K562 (cell line): Measurements from ENCODE around the gene POLR2H. TPM values are rescaled to one million over a fixed set of nuclear protein-coding genes. Genes with fewer than 3 reads are reported as not detected.

Experiments
- ATAC-seq: fragments of 200-7000 bp; cut with Tn5 transposase; 3 replicates; pipeline ENCODE4 v1.9.1; 2020; ENCODE audit warnings: moderate library complexity
- BruUV-seq: library from RNA; stranded (reverse); fragments of 400-500 nt; replicated peaks from 2 replicates; lab custom pipeline; 2021; lab: Mats Ljungman, UMichigan
- CTCF ChIA-PET: fragments of 300-600 bp; formaldehyde crosslinking; extraction: SDS; loops from one replicate; lab custom pipeline; 2021; ENCODE audit warnings: low intra/inter-chr PET ratio; lab: Yijun Ruan, JAX
- POLR2A ChIA-PET: fragments of 300-600, 350-650 bp; sonication (Branson Sonifier 250); formaldehyde crosslinking; extraction: SDS; loops from one replicate; lab custom pipeline; 2021; ENCODE audit warnings: antibody characterized with exemption, inconsistent platforms; lab: Yijun Ruan, JAX
- DNase-seq, 4 experiments: peaks; one replicate each; pipeline versions ENCODE4 v3.0.0 to v3.0.0-alpha.2; 2011 to 2018; ENCODE audit warnings: low spot score in 3 of 4, mixed read lengths in 3 of 4; ENCODE audit errors: extremely low read depth in 1 of 4
- FAIRE-seq: peaks from 2 replicates; lab custom pipeline; 2011; peaks lifted over from hg19 to GRCh38; lab: Jason Lieb, UNC
- H2AFZ ChIP-seq: 2 replicates; pipeline ENCODE4 v1.6.0; 2011; ENCODE audit warnings: low read depth, low read length, control low read depth, inconsistent platforms
- H3K27ac ChIP-seq: fragments of 200-600 bp; 3 replicates; pipeline ENCODE4 v1.8.0; 2011; ENCODE audit warnings: low read depth, mild to moderate bottlenecking, control low read depth, inconsistent platforms, low read length, moderate library complexity, mixed read lengths; ENCODE audit errors: extremely low read depth
- H3K27me3 ChIP-seq, 2 experiments: fragments of 300-600 bp in 1 of 2; 2 replicates in 1 of 2; 3 replicates in 1 of 2; pipeline versions ENCODE4 v1.6.0 to v1.8.0; 2011; ENCODE audit warnings: inconsistent platforms in 2 of 2, low read length in 2 of 2, mild to moderate bottlenecking in 1 of 2, mixed read lengths in 1 of 2, moderate library complexity in 1 of 2; ENCODE audit not compliant: control insufficient read depth in 2 of 2, insufficient read depth in 2 of 2
- H3K36me3 ChIP-seq: fragments of 300-600 bp; 3 replicates; pipeline ENCODE4 v1.8.0; 2011; ENCODE audit warnings: mild to moderate bottlenecking, low read length, inconsistent platforms; ENCODE audit not compliant: control insufficient read depth, insufficient read depth
- H3K4me1 ChIP-seq, 2 experiments: fragments of 200-600 bp in 1 of 2; replicated peaks in 1 of 2; 2 replicates in 1 of 2; 3 replicates in 1 of 2; pipeline versions ENCODE4 v1.5.1 to v1.8.0; 2011; ENCODE audit warnings: inconsistent platforms in 2 of 2, low read length in 2 of 2, mild to moderate bottlenecking in 1 of 2, mixed read lengths in 1 of 2, moderate library complexity in 1 of 2; ENCODE audit not compliant: control insufficient read depth in 2 of 2, insufficient read depth in 2 of 2
- H3K4me2 ChIP-seq: 2 replicates; pipeline ENCODE4 v1.6.1; 2011; ENCODE audit warnings: low read length, control low read depth, inconsistent platforms, mixed read lengths; ENCODE audit not compliant: insufficient read depth
- H3K4me3 ChIP-seq: fragments of 200-600 bp; sonication (generic), shearing (Covaris generic); 2 replicates; pipeline ENCODE4 v1.5.1; 2016; ENCODE audit warnings: control low read depth, inconsistent platforms
- H3K79me2 ChIP-seq: fragments of 200-600 bp; 3 replicates; pipeline ENCODE4 v1.8.0; 2011; ENCODE audit warnings: low read length, inconsistent platforms; ENCODE audit not compliant: control insufficient read depth, insufficient read depth
- H3K9ac ChIP-seq, 2 experiments: 2 replicates each; pipeline versions ENCODE4 v1.6.0 to v1.6.1; 2011; ENCODE audit warnings: low read depth in 2 of 2, low read length in 2 of 2, control low read depth in 1 of 2, inconsistent platforms in 1 of 2, mild to moderate bottlenecking in 1 of 2, mixed read lengths in 1 of 2; ENCODE audit not compliant: insufficient read depth in 1 of 2
- H3K9me1 ChIP-seq: one replicate; pipeline ENCODE4 v1.6.0; 2011; ENCODE audit warnings: inconsistent platforms, mild to moderate bottlenecking, low read length, moderate library complexity; ENCODE audit not compliant: control insufficient read depth, insufficient read depth
- H3K9me3 ChIP-seq: replicated peaks from 2 replicates; pipeline ENCODE4 v1.5.1; 2011; ENCODE audit warnings: low read depth, low read length, inconsistent platforms; ENCODE audit not compliant: control insufficient read depth, insufficient read depth
- H4K20me1 ChIP-seq: replicated peaks from 2 replicates; pipeline ENCODE4 v1.6.1; 2011; ENCODE audit warnings: low read length, inconsistent platforms, mixed read lengths; ENCODE audit not compliant: control insufficient read depth, insufficient read depth
- CREB1 ChIP-seq, 2 experiments: sonication (generic) in 1 of 2; formaldehyde crosslinking in 1 of 2; IDR thresholded peaks; 2 replicates each; pipeline versions ENCODE4 v1.6.1 to v1.8.0; 2012 to 2022; ENCODE audit warnings: inconsistent platforms in 1 of 2, mild to moderate bottlenecking in 1 of 2, missing genetic modification reagents in 1 of 2, moderate library complexity in 1 of 2
- FUS ChIP-seq: fragments of 200-400 bp; formaldehyde crosslinking; optimal IDR thresholded peaks from 2 replicates; pipeline ENCODE3; 2017; ENCODE audit warnings: low read depth, low read length
- GABPB2 ChIP-seq: fragments of 250-450 bp; sonication (Bioruptor Pico); conservative IDR thresholded peaks from 2 replicates; pipeline ENCODE4 v1.5.1; 2021; ENCODE audit warnings: mild to moderate bottlenecking
- NCOA6 ChIP-seq: fragments of 450-650 bp; IDR thresholded peaks from 2 replicates; pipeline ENCODE4 v1.6.1; 2017; ENCODE audit warnings: mild to moderate bottlenecking
- POLR2G ChIP-seq: fragments of 200-400 bp; formaldehyde crosslinking; IDR thresholded peaks from 2 replicates; pipeline ENCODE4 v1.6.1; 2017; ENCODE audit warnings: low read depth, mild to moderate bottlenecking, antibody characterized with exemption, low read length, moderate library complexity
- RBM15 ChIP-seq: fragments of 200-400 bp; formaldehyde crosslinking; IDR thresholded peaks from 2 replicates; pipeline ENCODE4 v1.6.1; 2018; ENCODE audit warnings: mild to moderate bottlenecking, low read length, moderate library complexity; ENCODE audit not compliant: insufficient read depth
- SRSF9 ChIP-seq: fragments of 200-400 bp; formaldehyde crosslinking; IDR thresholded peaks from 2 replicates; pipeline ENCODE4 v1.6.1; 2017; ENCODE audit warnings: low read depth, low read length, borderline replicate concordance
- ZNF398 ChIP-seq: fragments of 250-450 bp; sonication (Bioruptor Pico); IDR thresholded peaks from 2 replicates; pipeline ENCODE4 v1.8.0; 2021; ENCODE audit warnings: moderate library complexity, mild to moderate bottlenecking, inconsistent platforms
- WGBS: fragments of 100-300 bp; shearing (Covaris generic); methylation state at CpG from one replicate; pipeline ENCODE4 v1.1.6; 2016; ENCODE audit warnings: low coverage, mixed read lengths; ENCODE audit not compliant: insufficient coverage; ENCODE audit errors: missing lambda C conversion rate; 5-methylcytosine and 5-hydroxymethylcytosine counted together
- in situ Hi-C: fragments of 300-500 bp; cut with MboI; formaldehyde crosslinking; loops from 4 replicates; pipeline ENCODE4 v1.15.0; 2018; ENCODE audit warnings: inconsistent platforms, mixed read lengths
- intact Hi-C: fragments of 100-400 bp; cut with micrococcal nuclease; formaldehyde crosslinking; loops from 2 replicates; pipeline ENCODE4 v1.14.2; 2022
- polyA plus RNA-seq, 8 experiments: library from polyadenylated mRNA; depleted of rRNA in 4 of 8; stranded (reverse) in 5 of 8; unstranded in 3 of 8; fragments of >200 nt; fragmentation: Nextera tagmentation in 2 of 8; fragmentation: Illumina TruSeq in 1 of 8; extraction: Ambion mirVana in 2 of 8; extraction: Trizol in 1 of 8; gene quantifications; 2 replicates each; pipeline versions ENCODE4 v1.2.1 to v1.2.3, GENCODE V29; 2011 to 2014; ENCODE audit warnings: inconsistent platforms in 1 of 8, missing spikeins in 1 of 8
- total RNA-seq, 7 experiments: library from RNA; depleted of rRNA in 6 of 7; stranded (reverse); fragments of >200 nt in 6 of 7; fragmentation: Illumina TruSeq in 2 of 7; extraction: Trizol in 2 of 7; gene quantifications; 2 replicates each; pipeline versions ENCODE4 v1.2.1 to v1.2.3, GENCODE V29; 2011 to 2021; ENCODE audit warnings: low replicate concordance in 1 of 7
- TF ChIP-seq, protein P1 (sequence below): sonication (generic); formaldehyde crosslinking; IDR thresholded peaks from 2 replicates; pipeline ENCODE4 v1.4.0; 2020; ENCODE audit warnings: mild to moderate bottlenecking, missing genetic modification reagents

Gene POLR2H
- total and polyA plus RNA-seq, 9 of the 15 experiments (the other 6 are each of a cell fraction or from before 2014, with no cell fraction given): 128 to 512 (median 220) TPM

- TF ChIP-seq CREB1 (IDR thresholded peaks at IDR 0.05) (no peak), CREB1 (CRISPR knock-in tag; IDR thresholded peaks at IDR 0.05) (no peak), FUS (no peak), RBM15 (no peak), NCOA6 (no peak)
- TF ChIP-seq, all 486 proteins: peak for 2
Measured at GRCh38 chr3:184341925-184342324, 19.6 kb upstream of the POLR2H start (continued).

- no peak for TF ChIP-seq SRSF9
- TF ChIP-seq, protein P1, sequence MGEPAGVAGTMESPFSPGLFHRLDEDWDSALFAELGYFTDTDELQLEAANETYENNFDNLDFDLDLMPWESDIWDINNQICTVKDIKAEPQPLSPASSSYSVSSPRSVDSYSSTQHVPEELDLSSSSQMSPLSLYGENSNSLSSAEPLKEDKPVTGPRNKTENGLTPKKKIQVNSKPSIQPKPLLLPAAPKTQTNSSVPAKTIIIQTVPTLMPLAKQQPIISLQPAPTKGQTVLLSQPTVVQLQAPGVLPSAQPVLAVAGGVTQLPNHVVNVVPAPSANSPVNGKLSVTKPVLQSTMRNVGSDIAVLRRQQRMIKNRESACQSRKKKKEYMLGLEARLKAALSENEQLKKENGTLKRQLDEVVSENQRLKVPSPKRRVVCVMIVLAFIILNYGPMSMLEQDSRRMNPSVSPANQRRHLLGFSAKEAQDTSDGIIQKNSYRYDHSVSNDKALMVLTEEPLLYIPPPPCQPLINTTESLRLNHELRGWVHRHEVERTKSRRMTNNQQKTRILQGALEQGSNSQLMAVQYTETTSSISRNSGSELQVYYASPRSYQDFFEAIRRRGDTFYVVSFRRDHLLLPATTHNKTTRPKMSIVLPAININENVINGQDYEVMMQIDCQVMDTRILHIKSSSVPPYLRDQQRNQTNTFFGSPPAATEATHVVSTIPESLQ (CRISPR knock-in tag): no peak
- TF ChIP-seq GABPB2: no peak
- peak; percentile 39; the same call in 1 of the 2 replicates for TF ChIP-seq POLR2G
- TF ChIP-seq ZNF398: no peak
- TF ChIP-seq, all 486 proteins: peak for 1
- Histone ChIP-seq H3K9me3 (no peaks in the 10 kb centered on the region), H3K4me1 (peaks cover 30 to 53% of the 10 kb centered on the region in 2 experiments), H3K9ac (peak overlapping the region in 1 of 2 experiments; percentile 17; a peak in 2 of 4 replicates), H3K36me3 (peaks cover 33% of the 10 kb centered on the region; the same call in 2 of the 3 replicates), H3K9me1 (peaks cover 6% of the 10 kb centered on the region), H3K4me2 (no peak overlapping the region), H4K20me1 (no peaks in the 10 kb centered on the region), H3K79me2 (peaks cover 8% of the 10 kb centered on the region; the same call in 2 of the 3 replicates), H3K4me3 (no peak overlapping the region), H3K27ac (no peak overlapping the region), H2AFZ (no peak overlapping the region), H3K27me3 (no peaks in the 10 kb centered on the region)
- no TSS peak for BruUV-seq
- FAIRE-seq (no peak), ATAC-seq (no peak), DNase-seq (no peak)
- CTCF ChIA-PET: no interaction called here
- WGBS: 65% methylated on average over 3 of the region's 5 CpGs
- intact Hi-C loops: no loop called here
- in situ Hi-C loops: no loop called here
- POLR2A ChIA-PET: interaction anchor here (0.6 to 1.1 kb wide), 5 partner anchors 15 to 182 kb away, joined by 3 to 5 read pairs (median 3); no protein-coding TSS in a partner anchor
Measured at GRCh38 chr3:184343200-184343876, 18.2 kb upstream of the POLR2H start.
